NB4 (cell line): ENCODE data around the gene MAD1L1.

Source experiments
- CTCF ChIP-seq: IDR thresholded peaks from one replicate; pipeline ENCODE4 v1.5.1; 2012; ENCODE audit warnings: low read depth, low read length
- MAX ChIP-seq: IDR thresholded peaks from 2 replicates; pipeline ENCODE4 v1.6.1; 2011; ENCODE audit warnings: low read depth, low read length
- POLR2A ChIP-seq: IDR thresholded peaks from 2 replicates; pipeline ENCODE4 v1.6.1; 2011; ENCODE audit warnings: mild to moderate bottlenecking; ENCODE audit not compliant: insufficient read length; ENCODE audit errors: extremely low read depth

GRCh38 chr7:2105280-2105679 is 127.5 kb downstream of the MAD1L1 start:
- no peak for TF ChIP-seq CTCF
- no peak for TF ChIP-seq POLR2A
- no peak for TF ChIP-seq MAX
